Measurements from ENCODE around the gene C7orf57. TPM values are rescaled to one million over a fixed set of nuclear protein-coding genes. Genes with fewer than 3 reads are reported as not detected.
A peak's percentile ranks its signal among the peaks of the same experiment; 100 is the strongest.
"Not testable (repeated sequence)": the region's sequence is repeated elsewhere in the genome, so short reads cannot be mapped to it uniquely, and the experiment has no call there.

C7orf57 gene
- total and polyA plus RNA-seq, 2 donors: 0.05 to 0.18 TPM

DNA sequence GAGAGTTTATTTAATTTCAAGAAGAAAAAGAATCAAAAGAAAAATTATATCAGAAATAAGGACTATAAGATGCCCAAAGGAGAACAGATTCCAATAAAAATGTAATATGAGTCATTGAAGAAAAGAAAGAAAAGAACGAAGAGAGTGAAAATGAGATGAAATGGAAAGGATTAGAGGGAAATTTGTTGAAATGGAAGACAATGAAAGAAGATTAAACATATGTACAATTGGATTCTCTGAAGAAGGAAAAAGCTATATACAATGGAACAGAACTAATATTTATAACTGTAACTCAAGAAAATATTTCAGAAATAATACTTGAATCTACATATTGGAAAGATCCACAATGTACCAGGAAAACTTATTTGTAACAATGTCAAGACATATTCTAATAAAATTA lies 28.6 kb downstream of the C7orf57 start:
- no peaks in the 10 kb centered on the region for H3K36me3 ChIP-seq (ENCODE audit: control insufficient read depth in 2 of 2, insufficient read depth in 2 of 2, low read length in 1 of 2)
- WGBS: 90% methylated on average over 1 of the region's 1 CpG
- DNase-seq (ENCODE audit: low read depth in 6 of 9, low spot score in 9 of 9): no peak
- H3K9me3 ChIP-seq (ENCODE audit: control insufficient read depth in 2 of 2, insufficient read depth in 1 of 2, low read length in 1 of 2): no peaks in the 10 kb centered on the region
- H3K4me1 ChIP-seq (ENCODE audit: control insufficient read depth in 2 of 2, insufficient read depth in 2 of 2, low read length in 2 of 2): no peaks in the 10 kb centered on the region
- no peak overlapping the region for H3K27ac ChIP-seq (ENCODE audit: low read depth in 1 of 2, low read length in 1 of 2)
- no peak overlapping the region for H3K4me3 ChIP-seq (ENCODE audit: low read length in 2 of 2)
- no peaks in the 10 kb centered on the region for H3K27me3 ChIP-seq (ENCODE audit: control insufficient read depth in 2 of 2, insufficient read depth in 1 of 2, low read length in 1 of 2)

DNA sequence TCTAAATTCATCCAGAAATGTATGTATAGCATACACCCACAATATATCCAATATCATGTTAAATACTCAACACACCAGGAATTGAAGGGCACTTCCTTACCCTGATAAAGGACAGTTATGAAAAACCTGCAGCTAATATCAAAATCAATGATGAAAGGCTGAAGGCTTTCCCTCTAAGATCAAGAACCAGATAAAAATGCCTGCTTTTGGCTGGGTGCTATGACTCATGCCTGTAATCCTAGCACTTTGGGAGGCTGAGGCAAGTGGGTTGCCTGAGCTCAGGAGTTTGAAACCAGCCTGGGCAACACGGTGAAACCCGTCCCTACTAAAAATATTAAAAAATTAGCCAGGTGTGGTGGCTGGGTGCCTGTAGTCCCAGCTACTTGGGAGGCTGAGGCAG lies 32.1 kb downstream of the C7orf57 start:
- 95% methylated on average over 2 of the region's 2 CpGs for WGBS
- H3K4me1 ChIP-seq (ENCODE audit: control insufficient read depth in 2 of 2, insufficient read depth in 2 of 2, low read length in 2 of 2): no peaks in the 10 kb centered on the region
- no peak for DNase-seq (ENCODE audit: low read depth in 6 of 9, low spot score in 9 of 9)
- no peak overlapping the region for H3K27ac ChIP-seq (ENCODE audit: low read depth in 1 of 2, low read length in 1 of 2)
- no peak overlapping the region for H3K4me3 ChIP-seq (ENCODE audit: low read length in 2 of 2)
- H3K9me3 ChIP-seq (ENCODE audit: control insufficient read depth in 2 of 2, insufficient read depth in 1 of 2, low read length in 1 of 2): no peaks in the 10 kb centered on the region
- no peaks in the 10 kb centered on the region for H3K36me3 ChIP-seq (ENCODE audit: control insufficient read depth in 2 of 2, insufficient read depth in 2 of 2, low read length in 1 of 2)
- H3K27me3 ChIP-seq (ENCODE audit: control insufficient read depth in 2 of 2, insufficient read depth in 1 of 2, low read length in 1 of 2): no peaks in the 10 kb centered on the region

DNA sequence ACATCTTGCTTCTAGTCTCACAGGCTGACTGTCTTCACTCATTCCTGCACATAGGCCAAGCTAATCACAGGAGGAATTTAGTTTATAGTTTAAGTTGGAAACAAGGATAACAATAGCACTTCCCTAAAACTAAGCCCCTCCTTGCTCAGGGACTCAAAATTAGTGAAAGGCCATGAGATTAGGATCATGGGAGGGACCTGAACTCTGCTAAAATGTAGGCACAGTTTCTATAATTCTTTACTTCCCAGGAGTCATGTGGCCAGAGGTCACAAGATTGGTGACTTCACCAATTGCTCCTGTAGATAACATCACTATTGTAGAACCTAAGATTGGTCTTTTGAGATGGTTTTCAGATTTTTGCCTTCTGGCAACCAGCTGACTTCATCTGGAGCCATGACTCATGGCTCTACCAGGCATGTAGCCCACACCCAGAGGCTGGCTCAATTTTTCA lies 38.9 kb downstream of the C7orf57 start:
- H3K27me3 ChIP-seq (ENCODE audit: control insufficient read depth in 2 of 2, insufficient read depth in 1 of 2, low read length in 1 of 2): no peaks in the 10 kb centered on the region
- H3K4me3 ChIP-seq (ENCODE audit: low read length in 2 of 2): no peak overlapping the region
- H3K9me3 ChIP-seq (ENCODE audit: control insufficient read depth in 2 of 2, insufficient read depth in 1 of 2, low read length in 1 of 2): no peaks in the 10 kb centered on the region
- H3K27ac ChIP-seq (ENCODE audit: low read depth in 1 of 2, low read length in 1 of 2): no peak overlapping the region
- H3K36me3 ChIP-seq (ENCODE audit: control insufficient read depth in 2 of 2, insufficient read depth in 2 of 2, low read length in 1 of 2): no peaks in the 10 kb centered on the region
- no peak for DNase-seq (ENCODE audit: low read depth in 6 of 9, low spot score in 9 of 9)
- H3K4me1 ChIP-seq (ENCODE audit: control insufficient read depth in 2 of 2, insufficient read depth in 2 of 2, low read length in 2 of 2): no peaks in the 10 kb centered on the region

DNA sequence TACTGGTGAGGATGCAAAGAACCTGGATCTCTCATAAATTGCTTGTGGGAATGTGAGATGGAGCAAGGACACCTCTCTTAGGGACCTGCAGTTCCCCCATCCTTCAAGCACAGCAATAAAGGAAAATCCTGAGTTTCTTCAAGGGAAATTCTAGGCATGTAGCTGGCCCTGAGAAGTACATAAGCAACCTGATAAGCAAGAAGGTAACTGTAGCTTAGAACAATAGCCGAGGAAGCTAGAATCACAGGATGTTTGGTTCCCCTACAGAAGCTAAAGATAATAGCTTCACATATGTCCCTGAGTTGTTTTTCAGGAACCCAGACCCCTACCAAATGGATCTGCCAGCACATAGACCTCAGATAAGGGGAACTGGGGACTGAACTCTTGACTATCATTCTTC lies 42.1 kb downstream of the C7orf57 start:
- H3K9me3 ChIP-seq (ENCODE audit: control insufficient read depth in 2 of 2, insufficient read depth in 1 of 2, low read length in 1 of 2): no peaks in the 10 kb centered on the region
- 87% methylated on average over 1 of the region's 1 CpG for WGBS

DNA sequence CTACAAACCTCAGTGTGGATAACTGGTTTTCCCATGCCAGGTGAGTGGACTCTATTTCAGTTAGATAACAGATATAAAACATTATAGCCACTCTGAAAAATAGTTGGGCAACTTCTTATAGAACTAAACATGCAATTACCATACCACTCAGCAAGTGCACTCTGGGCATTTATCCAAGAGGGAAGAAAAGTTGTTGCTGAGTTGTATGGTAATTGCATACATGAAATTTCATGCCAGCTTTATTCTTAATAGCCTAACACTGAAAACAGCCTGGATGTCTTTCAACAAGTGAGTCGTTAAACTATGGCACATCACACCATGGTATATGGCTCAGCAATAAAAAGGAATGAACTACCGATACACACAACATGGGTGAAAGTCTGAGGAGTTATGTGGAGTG lies 43.1 kb downstream of the C7orf57 start:
- no peak overlapping the region for H3K4me3 ChIP-seq (ENCODE audit: low read length in 2 of 2)
- 93% methylated on average over 2 of the region's 2 CpGs for WGBS
- no peak overlapping the region for H3K27ac ChIP-seq (ENCODE audit: low read depth in 1 of 2, low read length in 1 of 2)
- no peaks in the 10 kb centered on the region for H3K9me3 ChIP-seq (ENCODE audit: control insufficient read depth in 2 of 2, insufficient read depth in 1 of 2, low read length in 1 of 2)
- H3K36me3 ChIP-seq (ENCODE audit: control insufficient read depth in 2 of 2, insufficient read depth in 2 of 2, low read length in 1 of 2): no peaks in the 10 kb centered on the region
- no peak for DNase-seq (ENCODE audit: low read depth in 6 of 9, low spot score in 9 of 9)
- H3K27me3 ChIP-seq (ENCODE audit: control insufficient read depth in 2 of 2, insufficient read depth in 1 of 2, low read length in 1 of 2): no peaks in the 10 kb centered on the region
- no peaks in the 10 kb centered on the region for H3K4me1 ChIP-seq (ENCODE audit: control insufficient read depth in 2 of 2, insufficient read depth in 2 of 2, low read length in 2 of 2)

More for the DNA sequence above, 42.1 kb downstream of the C7orf57 start:
- Histone ChIP-seq H3K27me3 (ENCODE audit: control insufficient read depth in 2 of 2, insufficient read depth in 1 of 2, low read length in 1 of 2) (no peaks in the 10 kb centered on the region), H3K4me1 (ENCODE audit: control insufficient read depth in 2 of 2, insufficient read depth in 2 of 2, low read length in 2 of 2) (no peaks in the 10 kb centered on the region), H3K4me3 (ENCODE audit: low read length in 2 of 2) (no peak overlapping the region), H3K27ac (ENCODE audit: low read depth in 1 of 2, low read length in 1 of 2) (no peak overlapping the region), H3K36me3 (ENCODE audit: control insufficient read depth in 2 of 2, insufficient read depth in 2 of 2, low read length in 1 of 2) (no peaks in the 10 kb centered on the region)
- no peak for DNase-seq (ENCODE audit: low read depth in 6 of 9, low spot score in 9 of 9)

DNA sequence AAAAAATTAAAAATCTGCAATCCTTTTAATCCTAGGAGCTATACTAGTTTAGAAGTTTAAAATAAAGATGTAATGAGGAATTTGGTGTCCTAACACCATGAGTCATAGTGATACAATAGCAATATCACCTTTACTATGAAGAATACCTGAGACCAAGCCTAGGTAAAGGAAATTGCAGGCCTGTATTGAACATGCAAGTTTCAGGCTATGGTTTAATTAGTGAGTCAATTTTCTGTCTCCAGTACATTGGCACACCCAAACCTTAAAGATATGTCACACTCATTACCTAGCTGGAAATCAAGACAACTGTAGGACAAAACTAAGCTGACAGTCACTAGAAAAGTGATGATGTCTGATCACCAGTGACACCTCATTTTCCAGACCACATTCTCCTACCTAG lies 47.0 kb downstream of the C7orf57 start:
- not testable (repeated sequence) for DNase-seq (ENCODE audit: low read depth in 6 of 9, low spot score in 9 of 9); H3K4me3 ChIP-seq (ENCODE audit: low read length in 2 of 2); H3K36me3 ChIP-seq (ENCODE audit: control insufficient read depth in 2 of 2, insufficient read depth in 2 of 2, low read length in 1 of 2); H3K27ac ChIP-seq (ENCODE audit: low read depth in 1 of 2, low read length in 1 of 2); H3K27me3 ChIP-seq (ENCODE audit: control insufficient read depth in 2 of 2, insufficient read depth in 1 of 2, low read length in 1 of 2); H3K4me1 ChIP-seq (ENCODE audit: control insufficient read depth in 2 of 2, insufficient read depth in 2 of 2, low read length in 2 of 2); H3K9me3 ChIP-seq (ENCODE audit: control insufficient read depth in 2 of 2, insufficient read depth in 1 of 2, low read length in 1 of 2)

DNA sequence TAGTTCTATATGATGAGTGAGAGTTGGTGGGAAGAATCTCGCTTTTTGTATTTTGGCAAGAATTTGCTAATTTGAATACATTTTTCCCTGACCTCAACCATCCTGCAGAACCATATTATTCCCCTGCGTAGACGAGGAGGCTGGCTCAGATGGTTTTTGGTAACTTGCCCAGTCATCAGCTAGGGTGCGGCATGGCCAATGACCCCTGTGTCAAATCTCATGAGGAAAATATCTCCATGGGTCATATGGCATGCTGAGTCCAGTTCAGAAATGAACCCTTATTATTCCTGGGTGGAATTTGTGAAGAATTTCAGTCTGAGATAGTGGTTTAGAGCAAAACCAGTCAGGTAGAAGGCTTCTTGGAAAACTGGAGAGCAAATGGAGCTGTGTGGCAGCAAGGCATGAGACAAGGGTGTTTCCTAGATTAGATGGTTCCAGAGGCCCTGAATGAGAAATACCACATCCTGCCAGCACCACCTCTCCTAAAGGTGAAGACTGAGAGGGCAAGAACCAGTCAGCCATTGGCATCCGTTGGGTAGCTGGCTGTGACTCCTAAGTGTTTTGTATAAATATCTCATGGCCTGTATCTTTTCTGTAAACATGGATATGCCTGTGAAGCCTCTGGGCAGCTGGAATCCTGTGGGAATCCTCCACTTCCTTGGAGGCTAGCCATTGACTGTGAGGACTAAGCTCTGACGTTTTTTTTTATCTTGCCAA lies 47.9 kb downstream of the C7orf57 start:
- Histone ChIP-seq H3K27me3 (ENCODE audit: control insufficient read depth in 2 of 2, insufficient read depth in 1 of 2, low read length in 1 of 2) (peaks cover 0 to 8% of the 10 kb centered on the region in 2 donors), H3K4me1 (ENCODE audit: control insufficient read depth in 2 of 2, insufficient read depth in 2 of 2, low read length in 2 of 2) (peaks cover 0 to 5% of the 10 kb centered on the region in 2 donors), H3K4me3 (ENCODE audit: low read length in 2 of 2) (no peak overlapping the region), H3K36me3 (ENCODE audit: control insufficient read depth in 2 of 2, insufficient read depth in 2 of 2, low read length in 1 of 2) (no peaks in the 10 kb centered on the region), H3K27ac (ENCODE audit: low read depth in 1 of 2, low read length in 1 of 2) (no peak overlapping the region), H3K9me3 (ENCODE audit: control insufficient read depth in 2 of 2, insufficient read depth in 1 of 2, low read length in 1 of 2) (peaks cover 0 to 3% of the 10 kb centered on the region in 2 donors)
- 97% methylated on average over 6 of the region's 6 CpGs for WGBS
- DNase-seq (ENCODE audit: low read depth in 6 of 9, low spot score in 9 of 9): no peak

DNA sequence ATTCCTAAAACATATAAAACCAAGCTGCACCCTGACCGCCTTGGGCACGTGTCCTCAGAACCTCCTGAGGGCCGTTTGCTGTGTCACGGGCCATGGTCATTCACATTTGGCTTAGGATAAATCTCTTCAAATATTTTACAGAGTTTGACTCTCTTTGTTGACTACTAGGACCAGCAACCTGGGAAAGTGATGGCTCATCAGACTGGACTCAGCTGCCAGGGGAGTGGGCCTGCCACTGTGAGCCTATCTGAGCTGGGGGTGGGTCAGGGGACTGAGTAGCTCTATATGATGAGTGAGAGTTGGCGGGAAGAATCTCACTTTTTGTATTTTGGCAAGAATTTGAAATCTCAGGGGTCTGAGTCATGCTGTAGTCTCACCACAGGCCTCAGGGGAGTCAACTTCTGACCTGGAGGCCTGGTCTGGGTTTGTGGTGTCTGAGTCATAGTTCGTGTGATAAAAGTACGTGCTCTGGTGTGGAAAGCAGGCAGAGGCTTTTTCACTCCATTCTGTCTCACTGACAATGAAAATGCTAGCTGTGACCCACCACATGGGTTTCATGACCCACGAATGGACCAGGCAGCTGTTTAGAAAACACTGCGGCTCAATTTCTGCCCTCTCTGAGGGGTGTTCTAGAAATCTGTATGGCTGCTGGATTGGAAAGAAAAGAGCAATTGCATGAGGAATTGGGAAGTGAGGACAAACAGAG lies 49.5 kb downstream of the C7orf57 start:
- Histone ChIP-seq H3K9me3 (ENCODE audit: control insufficient read depth in 2 of 2, insufficient read depth in 1 of 2, low read length in 1 of 2) (peaks cover 0 to 3% of the 10 kb centered on the region in 2 donors), H3K4me3 (ENCODE audit: low read length in 2 of 2) (no peak overlapping the region), H3K36me3 (ENCODE audit: control insufficient read depth in 2 of 2, insufficient read depth in 2 of 2, low read length in 1 of 2) (no peaks in the 10 kb centered on the region), H3K27ac (ENCODE audit: low read depth in 1 of 2, low read length in 1 of 2) (no peak overlapping the region), H3K4me1 (ENCODE audit: control insufficient read depth in 2 of 2, insufficient read depth in 2 of 2, low read length in 2 of 2) (peaks cover 5 to 16% of the 10 kb centered on the region in 2 donors), H3K27me3 (ENCODE audit: control insufficient read depth in 2 of 2, insufficient read depth in 1 of 2, low read length in 1 of 2) (peaks cover 10 to 24% of the 10 kb centered on the region in 2 donors)
- peak in 1 of 9 donors; percentile 20 for DNase-seq (ENCODE audit: low read depth in 6 of 9, low spot score in 9 of 9)
- WGBS: 76% methylated on average over 9 of the region's 9 CpGs

DNA sequence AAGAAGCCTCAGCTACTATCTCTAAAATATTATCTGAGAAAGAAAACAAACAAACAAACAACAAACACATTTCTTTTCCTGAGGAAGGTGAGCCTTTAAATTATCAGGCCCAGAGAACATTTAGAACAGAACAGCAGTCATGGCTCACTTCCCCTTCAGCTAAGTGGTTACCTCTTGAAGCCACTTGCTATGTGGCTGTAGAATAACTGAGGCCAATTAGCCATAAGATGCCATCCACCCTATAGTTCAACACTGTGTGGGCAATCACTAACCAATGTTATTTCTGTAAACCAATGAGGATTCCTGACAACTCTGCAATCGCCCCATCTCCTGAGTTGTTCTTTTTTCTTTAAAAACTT lies 50.1 kb downstream of the C7orf57 start:
- H3K27me3 ChIP-seq (ENCODE audit: control insufficient read depth in 2 of 2, insufficient read depth in 1 of 2, low read length in 1 of 2): peaks cover 13 to 29% of the 10 kb centered on the region in 2 donors
- H3K9me3 ChIP-seq (ENCODE audit: control insufficient read depth in 2 of 2, insufficient read depth in 1 of 2, low read length in 1 of 2): peaks cover 0 to 7% of the 10 kb centered on the region in 2 donors
- WGBS: 96% methylated on average over 1 of the region's 1 CpG
- no peak overlapping the region for H3K27ac ChIP-seq (ENCODE audit: low read depth in 1 of 2, low read length in 1 of 2)
- peaks cover 5 to 19% of the 10 kb centered on the region in 2 donors for H3K4me1 ChIP-seq (ENCODE audit: control insufficient read depth in 2 of 2, insufficient read depth in 2 of 2, low read length in 2 of 2)
- no peak overlapping the region for H3K4me3 ChIP-seq (ENCODE audit: low read length in 2 of 2)
- H3K36me3 ChIP-seq (ENCODE audit: control insufficient read depth in 2 of 2, insufficient read depth in 2 of 2, low read length in 1 of 2): no peaks in the 10 kb centered on the region
- no peak for DNase-seq (ENCODE audit: low read depth in 6 of 9, low spot score in 9 of 9)
